Neural cell (in vitro differentiated cells): ENCODE data around the gene TPSAB1. TPM values are rescaled to one million over a fixed set of nuclear protein-coding genes. Genes with fewer than 3 reads are reported as not detected.

ENCODE experiments used
- H2AFZ ChIP-seq: fragments of 200-600, 300-800 bp; sonication (generic), shearing (Covaris generic); 2 replicates; pipeline ENCODE4 v1.6.0; 2014; ENCODE audit warnings: low read depth, mild to moderate bottlenecking, antibody characterized with exemption, low read length, moderate library complexity
- H3F3A ChIP-seq: fragments of 200-600 bp; shearing (Covaris generic); 2 replicates; pipeline ENCODE4 v1.6.1; 2016; ENCODE audit warnings: mild to moderate bottlenecking, moderate library complexity, mixed read lengths, antibody characterized with exemption, low read length; ENCODE audit not compliant: insufficient read depth, poor library complexity, severe bottlenecking
- H3K27ac ChIP-seq: fragments of 200-600, 300-800 bp; sonication (generic), shearing (Covaris generic); 2 replicates; pipeline ENCODE4 v1.5.1; 2014; ENCODE audit warnings: mild to moderate bottlenecking, low read length, moderate library complexity
- H3K27me3 ChIP-seq: fragments of 300-800, 200-600 bp; sonication (generic), shearing (Covaris generic); 2 replicates; pipeline ENCODE4 v1.6.0; 2014; ENCODE audit warnings: mild to moderate bottlenecking, low read depth, low read length, moderate library complexity; ENCODE audit not compliant: insufficient read depth
- H3K36me3 ChIP-seq: fragments of 300-800, 200-600 bp; sonication (generic), shearing (Covaris generic); 2 replicates; pipeline ENCODE4 v1.5.1; 2014; ENCODE audit warnings: mild to moderate bottlenecking, antibody characterized with exemption, low read length, moderate library complexity; ENCODE audit not compliant: insufficient read depth
- H3K4me2 ChIP-seq: fragments of 300-800, 200-600 bp; sonication (generic), shearing (Covaris generic); 2 replicates; pipeline ENCODE4 v1.6.0; 2014; ENCODE audit warnings: mild to moderate bottlenecking, low read length
- H3K4me3 ChIP-seq: fragments of 300-800, 200-600 bp; sonication (generic), shearing (Covaris generic); 2 replicates; pipeline ENCODE4 v1.5.1; 2014; ENCODE audit warnings: mild to moderate bottlenecking, low read length, moderate library complexity
- H3K79me2 ChIP-seq: fragments of 200-600 bp; shearing (Covaris generic); replicated peaks from 2 replicates; pipeline ENCODE4 v1.6.0; 2014; ENCODE audit warnings: mild to moderate bottlenecking, low read length, moderate library complexity; ENCODE audit not compliant: insufficient read depth
- H3K9ac ChIP-seq: fragments of 300-800, 200-600 bp; sonication (generic), shearing (Covaris generic); 2 replicates; pipeline ENCODE4 v1.6.1; 2016; ENCODE audit warnings: mild to moderate bottlenecking, low read length, mixed read lengths
- H3K9me2 ChIP-seq: fragments of 200-600 bp; shearing (Covaris generic); 2 replicates; pipeline ENCODE4 v1.6.1; 2016; ENCODE audit warnings: mild to moderate bottlenecking, low read length, mixed read lengths; ENCODE audit not compliant: insufficient read depth
- H3K9me3 ChIP-seq: fragments of 200-600, 300-800 bp; sonication (generic), shearing (Covaris generic); 2 replicates; pipeline ENCODE4 v1.6.1; 2016; ENCODE audit warnings: mild to moderate bottlenecking, mixed run types, low read length, moderate library complexity, mixed read lengths
- H4K20me1 ChIP-seq: fragments of 200-600 bp; shearing (Covaris generic); 2 replicates; pipeline ENCODE4 v1.6.1; 2016; ENCODE audit warnings: mild to moderate bottlenecking, mixed run types; ENCODE audit not compliant: insufficient read depth
- EP300 ChIP-seq: fragments of 450-650 bp; conservative IDR thresholded peaks from 2 replicates; pipeline ENCODE4 v1.6.1; 2014; ENCODE audit warnings: antibody characterized with exemption, mild to moderate bottlenecking, moderate library complexity; ENCODE audit not compliant: poor library complexity, severe bottlenecking
- EZH2 ChIP-seq: fragments of 200-600, 300-800 bp; shearing (Covaris generic), sonication (generic); IDR thresholded peaks from 2 replicates; pipeline ENCODE4 v1.6.1; 2014; ENCODE audit warnings: antibody characterized with exemption, low read length, borderline replicate concordance, mild to moderate bottlenecking; ENCODE audit not compliant: insufficient read depth, poor library complexity, severe bottlenecking
- MXI1 ChIP-seq: fragments of 450-650 bp; conservative IDR thresholded peaks from 2 replicates; pipeline ENCODE4 v1.6.1; 2014; ENCODE audit warnings: antibody characterized with exemption, mild to moderate bottlenecking; ENCODE audit not compliant: poor library complexity, severe bottlenecking
- POLR2AphosphoS5 ChIP-seq: IDR thresholded peaks from 2 replicates; pipeline ENCODE4 v1.6.1; 2012
- RAD21 ChIP-seq: fragments of 450-650 bp; conservative IDR thresholded peaks from 2 replicates; pipeline ENCODE4 v1.6.1; 2014; ENCODE audit warnings: antibody characterized with exemption, mild to moderate bottlenecking, moderate library complexity
- SMC3 ChIP-seq: fragments of 450-650 bp; conservative IDR thresholded peaks from 2 replicates; pipeline ENCODE4 v1.6.1; 2014; ENCODE audit warnings: antibody characterized with exemption, mild to moderate bottlenecking, moderate library complexity; ENCODE audit not compliant: poor library complexity
- TAF1 ChIP-seq: IDR thresholded peaks from 2 replicates; pipeline ENCODE4 v1.6.1; 2012; ENCODE audit warnings: low read depth
- polyA plus RNA-seq: library from polyadenylated mRNA; depleted of rRNA; stranded (reverse); fragments of >200 nt; gene quantifications from 2 replicates; pipeline ENCODE4 v1.2.3, GENCODE V29; 2014
- TF ChIP-seq, protein P1 (sequence below): fragments of 450-650 bp; IDR thresholded peaks from 2 replicates; pipeline ENCODE4 v1.5.1; 2014; ENCODE audit warnings: antibody characterized with exemption, mild to moderate bottlenecking, moderate library complexity; ENCODE audit not compliant: poor library complexity, severe bottlenecking
- TF ChIP-seq, protein P2 (sequence below): IDR thresholded peaks from 2 replicates; pipeline ENCODE4 v1.6.1; 2012; ENCODE audit warnings: borderline replicate concordance

Gene TPSAB1
- polyA plus RNA-seq, 1 donor from 2014 or later = not detected

DNA sequence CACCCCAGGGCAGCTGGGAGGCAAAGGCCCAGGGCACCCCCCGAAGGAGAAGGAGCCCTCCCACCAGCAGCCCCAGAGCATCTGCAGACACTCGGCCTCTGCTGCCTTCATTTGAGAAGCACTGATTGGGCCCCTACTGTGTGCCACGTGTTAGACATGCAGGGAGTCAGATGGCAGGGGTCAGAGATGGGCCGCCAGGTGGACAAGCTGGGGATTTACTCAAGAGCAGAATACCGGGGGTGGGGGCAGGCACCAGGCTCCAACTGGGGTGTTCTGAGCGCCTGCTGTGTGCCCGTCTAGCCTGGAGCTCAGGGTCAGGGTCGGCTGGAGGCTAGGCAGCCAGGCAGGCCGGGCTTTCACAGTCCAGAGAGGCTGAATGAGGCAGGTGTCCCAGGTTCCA is 34.2 kb upstream of the TPSAB1 start:
- H3K9me2 ChIP-seq = no peaks in the 10 kb centered on the region
- H3F3A ChIP-seq = no peaks in the 10 kb centered on the region
- H3K36me3 ChIP-seq = no peaks in the 10 kb centered on the region
- H3K4me3 ChIP-seq = no peak overlapping the region
- H3K9me3 ChIP-seq = no peaks in the 10 kb centered on the region
- H3K79me2 ChIP-seq = no peaks in the 10 kb centered on the region
- H3K9ac ChIP-seq = no peak overlapping the region
- no peaks in the 10 kb centered on the region for H4K20me1 ChIP-seq
- H3K27ac ChIP-seq = no peak overlapping the region
- no peak overlapping the region for H3K4me2 ChIP-seq
- TF ChIP-seq SMC3 = no peak
- TF ChIP-seq TAF1 = no peak
- TF ChIP-seq RAD21 = no peak
- TF ChIP-seq, protein P1, sequence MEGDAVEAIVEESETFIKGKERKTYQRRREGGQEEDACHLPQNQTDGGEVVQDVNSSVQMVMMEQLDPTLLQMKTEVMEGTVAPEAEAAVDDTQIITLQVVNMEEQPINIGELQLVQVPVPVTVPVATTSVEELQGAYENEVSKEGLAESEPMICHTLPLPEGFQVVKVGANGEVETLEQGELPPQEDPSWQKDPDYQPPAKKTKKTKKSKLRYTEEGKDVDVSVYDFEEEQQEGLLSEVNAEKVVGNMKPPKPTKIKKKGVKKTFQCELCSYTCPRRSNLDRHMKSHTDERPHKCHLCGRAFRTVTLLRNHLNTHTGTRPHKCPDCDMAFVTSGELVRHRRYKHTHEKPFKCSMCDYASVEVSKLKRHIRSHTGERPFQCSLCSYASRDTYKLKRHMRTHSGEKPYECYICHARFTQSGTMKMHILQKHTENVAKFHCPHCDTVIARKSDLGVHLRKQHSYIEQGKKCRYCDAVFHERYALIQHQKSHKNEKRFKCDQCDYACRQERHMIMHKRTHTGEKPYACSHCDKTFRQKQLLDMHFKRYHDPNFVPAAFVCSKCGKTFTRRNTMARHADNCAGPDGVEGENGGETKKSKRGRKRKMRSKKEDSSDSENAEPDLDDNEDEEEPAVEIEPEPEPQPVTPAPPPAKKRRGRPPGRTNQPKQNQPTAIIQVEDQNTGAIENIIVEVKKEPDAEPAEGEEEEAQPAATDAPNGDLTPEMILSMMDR = no peak
- TF ChIP-seq EP300 = no peak
- no peak for TF ChIP-seq EZH2
- no peak for TF ChIP-seq POLR2AphosphoS5
- TF ChIP-seq, protein P2, sequence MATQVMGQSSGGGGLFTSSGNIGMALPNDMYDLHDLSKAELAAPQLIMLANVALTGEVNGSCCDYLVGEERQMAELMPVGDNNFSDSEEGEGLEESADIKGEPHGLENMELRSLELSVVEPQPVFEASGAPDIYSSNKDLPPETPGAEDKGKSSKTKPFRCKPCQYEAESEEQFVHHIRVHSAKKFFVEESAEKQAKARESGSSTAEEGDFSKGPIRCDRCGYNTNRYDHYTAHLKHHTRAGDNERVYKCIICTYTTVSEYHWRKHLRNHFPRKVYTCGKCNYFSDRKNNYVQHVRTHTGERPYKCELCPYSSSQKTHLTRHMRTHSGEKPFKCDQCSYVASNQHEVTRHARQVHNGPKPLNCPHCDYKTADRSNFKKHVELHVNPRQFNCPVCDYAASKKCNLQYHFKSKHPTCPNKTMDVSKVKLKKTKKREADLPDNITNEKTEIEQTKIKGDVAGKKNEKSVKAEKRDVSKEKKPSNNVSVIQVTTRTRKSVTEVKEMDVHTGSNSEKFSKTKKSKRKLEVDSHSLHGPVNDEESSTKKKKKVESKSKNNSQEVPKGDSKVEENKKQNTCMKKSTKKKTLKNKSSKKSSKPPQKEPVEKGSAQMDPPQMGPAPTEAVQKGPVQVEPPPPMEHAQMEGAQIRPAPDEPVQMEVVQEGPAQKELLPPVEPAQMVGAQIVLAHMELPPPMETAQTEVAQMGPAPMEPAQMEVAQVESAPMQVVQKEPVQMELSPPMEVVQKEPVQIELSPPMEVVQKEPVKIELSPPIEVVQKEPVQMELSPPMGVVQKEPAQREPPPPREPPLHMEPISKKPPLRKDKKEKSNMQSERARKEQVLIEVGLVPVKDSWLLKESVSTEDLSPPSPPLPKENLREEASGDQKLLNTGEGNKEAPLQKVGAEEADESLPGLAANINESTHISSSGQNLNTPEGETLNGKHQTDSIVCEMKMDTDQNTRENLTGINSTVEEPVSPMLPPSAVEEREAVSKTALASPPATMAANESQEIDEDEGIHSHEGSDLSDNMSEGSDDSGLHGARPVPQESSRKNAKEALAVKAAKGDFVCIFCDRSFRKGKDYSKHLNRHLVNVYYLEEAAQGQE = no peak
- TF ChIP-seq MXI1 = no peak
- no peaks in the 10 kb centered on the region for H3K27me3 ChIP-seq
- no peak overlapping the region for H2AFZ ChIP-seq

DNA sequence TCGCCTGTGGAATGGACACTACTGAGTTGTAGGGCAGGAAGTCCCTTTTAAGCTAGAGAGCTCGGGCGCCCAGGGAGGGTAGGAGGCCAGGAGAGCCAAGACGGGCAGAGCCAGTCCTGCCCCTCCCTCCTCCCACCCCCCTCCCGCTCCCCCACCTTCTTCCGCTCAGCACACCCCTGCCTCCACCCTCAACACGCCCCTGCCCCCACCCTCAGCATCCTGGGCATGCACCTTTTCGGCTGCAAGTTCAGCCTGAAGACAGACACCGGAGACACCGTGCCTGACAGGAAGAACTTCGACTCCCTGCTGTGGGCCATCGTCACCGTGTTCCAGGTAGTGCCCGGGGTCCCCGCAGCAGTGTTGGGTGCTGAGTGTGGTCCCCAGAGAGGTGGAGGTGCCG is 33.7 kb upstream of the TPSAB1 start:
- Histone ChIP-seq H3K4me3 (no peak overlapping the region), H3K36me3 (no peaks in the 10 kb centered on the region), H3K27ac (no peak overlapping the region), H3K79me2 (no peaks in the 10 kb centered on the region), H3F3A (no peaks in the 10 kb centered on the region), H4K20me1 (no peaks in the 10 kb centered on the region), H3K27me3 (no peaks in the 10 kb centered on the region), H2AFZ (no peak overlapping the region), H3K9ac (no peak overlapping the region), H3K9me3 (no peaks in the 10 kb centered on the region), H3K4me2 (no peak overlapping the region), H3K9me2 (no peaks in the 10 kb centered on the region)
- TF ChIP-seq EP300 = no peak
- no peak for TF ChIP-seq MXI1
- TF ChIP-seq EZH2 = no peak
- no peak for TF ChIP-seq RAD21
- TF ChIP-seq SMC3 = no peak
- TF ChIP-seq, protein P2 = no peak
- TF ChIP-seq, protein P1 = no peak
- no peak for TF ChIP-seq TAF1
- no peak for TF ChIP-seq POLR2AphosphoS5
